K562 (cell line): Measurements from ENCODE around the gene GPAT2.

Experiments
- GATA2 ChIP-seq: sonication (generic); formaldehyde crosslinking; IDR thresholded peaks from 2 replicates; pipeline ENCODE4 v1.4.0; 2020; ENCODE audit warnings: mild to moderate bottlenecking, missing genetic modification reagents
- RBM22 ChIP-seq: fragments of 200-400 bp; formaldehyde crosslinking; IDR thresholded peaks from 2 replicates; pipeline ENCODE4 v1.6.1; 2018; ENCODE audit warnings: low read length, low read depth; ENCODE audit not compliant: poor library complexity, severe bottlenecking
- SP1 ChIP-seq: sonication (generic); formaldehyde crosslinking; IDR thresholded peaks from 2 replicates; pipeline ENCODE4 v1.8.1; 2022; ENCODE audit warnings: mild to moderate bottlenecking, missing genetic modification reagents
- TF ChIP-seq, protein P1 (sequence below): sonication (generic); formaldehyde crosslinking; IDR thresholded peaks from 2 replicates; pipeline ENCODE4 v1.8.0; 2022; ENCODE audit warnings: missing genetic modification reagents, mild to moderate bottlenecking, borderline replicate concordance
- TF ChIP-seq, protein P2 (sequence below), 3 experiments: IDR thresholded peaks in 2 of 3; conservative IDR thresholded peaks in 1 of 3; 2 replicates each; pipeline ENCODE4 v1.5.1; 2011 to 2012; ENCODE audit warnings: low read length in 3 of 3, mild to moderate bottlenecking in 3 of 3, control low read depth in 2 of 3, improper control_type of control experiment in 1 of 3, inconsistent platforms in 1 of 3, low read depth in 1 of 3, mixed read lengths in 1 of 3, moderate library complexity in 1 of 3; ENCODE audit not compliant: insufficient read depth in 2 of 3
- TF ChIP-seq, protein P3 (sequence below): fragments of 450-650 bp; formaldehyde crosslinking; IDR thresholded peaks from 2 replicates; pipeline ENCODE4 v1.4.0; 2020; ENCODE audit warnings: mild to moderate bottlenecking, moderate library complexity

DNA sequence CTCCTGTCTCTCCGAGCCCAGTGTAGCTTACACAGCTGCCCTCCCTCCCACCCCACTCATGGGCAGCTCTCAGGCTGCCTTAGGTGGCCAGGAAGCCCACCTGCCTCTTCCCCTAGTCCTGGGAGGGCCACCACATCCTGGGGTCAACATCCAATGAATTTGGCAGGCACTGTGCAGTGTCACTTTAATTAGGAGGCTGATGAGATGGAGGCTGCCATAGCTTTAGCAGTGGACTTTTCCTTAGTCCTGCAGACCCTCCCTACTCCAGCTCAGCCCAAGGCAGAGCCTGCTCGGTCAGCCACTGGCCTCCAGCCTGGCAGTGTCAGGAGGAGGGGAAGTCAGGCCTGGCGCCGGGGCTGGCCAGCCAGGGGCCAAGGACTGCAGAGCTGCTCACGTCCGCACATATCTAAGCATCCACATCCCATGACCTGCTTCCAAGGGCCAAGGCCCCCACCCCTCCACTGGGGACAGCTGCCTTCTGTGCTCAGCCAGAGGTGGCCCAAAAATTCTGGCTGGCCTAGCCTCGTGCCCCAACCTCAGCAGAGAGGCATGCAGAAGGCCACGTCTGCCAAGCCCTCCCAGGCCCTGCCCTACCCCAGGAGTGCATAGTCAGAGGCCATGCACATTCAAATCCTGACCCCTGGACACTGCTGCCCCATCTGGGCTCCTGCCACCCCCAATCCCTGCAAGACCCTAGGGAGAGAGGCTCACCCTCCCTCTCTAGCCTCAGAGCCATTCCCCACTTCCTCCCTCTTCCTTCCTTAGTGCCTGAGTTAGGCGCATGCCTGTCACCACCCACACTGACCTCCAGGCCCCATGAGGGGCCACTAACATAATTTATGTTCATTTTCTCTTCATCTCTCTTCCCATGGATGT is 48.6 kb upstream of the GPAT2 start:
- TF ChIP-seq, protein P1, sequence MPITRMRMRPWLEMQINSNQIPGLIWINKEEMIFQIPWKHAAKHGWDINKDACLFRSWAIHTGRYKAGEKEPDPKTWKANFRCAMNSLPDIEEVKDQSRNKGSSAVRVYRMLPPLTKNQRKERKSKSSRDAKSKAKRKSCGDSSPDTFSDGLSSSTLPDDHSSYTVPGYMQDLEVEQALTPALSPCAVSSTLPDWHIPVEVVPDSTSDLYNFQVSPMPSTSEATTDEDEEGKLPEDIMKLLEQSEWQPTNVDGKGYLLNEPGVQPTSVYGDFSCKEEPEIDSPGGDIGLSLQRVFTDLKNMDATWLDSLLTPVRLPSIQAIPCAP, result no peak
- TF ChIP-seq, protein P2, sequence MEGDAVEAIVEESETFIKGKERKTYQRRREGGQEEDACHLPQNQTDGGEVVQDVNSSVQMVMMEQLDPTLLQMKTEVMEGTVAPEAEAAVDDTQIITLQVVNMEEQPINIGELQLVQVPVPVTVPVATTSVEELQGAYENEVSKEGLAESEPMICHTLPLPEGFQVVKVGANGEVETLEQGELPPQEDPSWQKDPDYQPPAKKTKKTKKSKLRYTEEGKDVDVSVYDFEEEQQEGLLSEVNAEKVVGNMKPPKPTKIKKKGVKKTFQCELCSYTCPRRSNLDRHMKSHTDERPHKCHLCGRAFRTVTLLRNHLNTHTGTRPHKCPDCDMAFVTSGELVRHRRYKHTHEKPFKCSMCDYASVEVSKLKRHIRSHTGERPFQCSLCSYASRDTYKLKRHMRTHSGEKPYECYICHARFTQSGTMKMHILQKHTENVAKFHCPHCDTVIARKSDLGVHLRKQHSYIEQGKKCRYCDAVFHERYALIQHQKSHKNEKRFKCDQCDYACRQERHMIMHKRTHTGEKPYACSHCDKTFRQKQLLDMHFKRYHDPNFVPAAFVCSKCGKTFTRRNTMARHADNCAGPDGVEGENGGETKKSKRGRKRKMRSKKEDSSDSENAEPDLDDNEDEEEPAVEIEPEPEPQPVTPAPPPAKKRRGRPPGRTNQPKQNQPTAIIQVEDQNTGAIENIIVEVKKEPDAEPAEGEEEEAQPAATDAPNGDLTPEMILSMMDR (IDR thresholded peaks at IDR 0.05 in 2 of 3, conservative IDR thresholded peaks at IDR 0.05 in 1 of 3; ENCODE audit: insufficient read depth in 2 of 3, low read depth in 1 of 3, low read length in 3 of 3), result no peak
- TF ChIP-seq, protein P3, sequence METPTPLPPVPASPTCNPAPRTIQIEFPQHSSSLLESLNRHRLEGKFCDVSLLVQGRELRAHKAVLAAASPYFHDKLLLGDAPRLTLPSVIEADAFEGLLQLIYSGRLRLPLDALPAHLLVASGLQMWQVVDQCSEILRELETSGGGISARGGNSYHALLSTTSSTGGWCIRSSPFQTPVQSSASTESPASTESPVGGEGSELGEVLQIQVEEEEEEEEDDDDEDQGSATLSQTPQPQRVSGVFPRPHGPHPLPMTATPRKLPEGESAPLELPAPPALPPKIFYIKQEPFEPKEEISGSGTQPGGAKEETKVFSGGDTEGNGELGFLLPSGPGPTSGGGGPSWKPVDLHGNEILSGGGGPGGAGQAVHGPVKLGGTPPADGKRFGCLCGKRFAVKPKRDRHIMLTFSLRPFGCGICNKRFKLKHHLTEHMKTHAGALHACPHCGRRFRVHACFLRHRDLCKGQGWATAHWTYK (CRISPR knock-in tag), result no peak
- no peak for TF ChIP-seq RBM22
- TF ChIP-seq GATA2 (CRISPR knock-in tag), result no peak
- no peak for TF ChIP-seq SP1 (CRISPR knock-in tag)
